K562 (cell line): ENCODE results near the gene ID1. TPM values are rescaled to one million over a fixed set of nuclear protein-coding genes. Genes with fewer than 3 reads are reported as not detected.
A peak's percentile ranks its signal among the peaks of the same experiment; 100 is the strongest.

ENCODE experiments used
- CAMTA2 ChIP-seq: fragments of 250-450 bp; sonication (Bioruptor Pico); conservative IDR thresholded peaks from 2 replicates; pipeline ENCODE4 v1.5.1; 2022
- CBFB ChIP-seq: sonication (generic); formaldehyde crosslinking; IDR thresholded peaks from 2 replicates; pipeline ENCODE4 v1.4.0; 2020; ENCODE audit warnings: mild to moderate bottlenecking, missing genetic modification reagents
- COPS2 ChIP-seq: fragments of 450-650 bp; conservative IDR thresholded peaks from 2 replicates; pipeline ENCODE4 v1.6.1; 2016; ENCODE audit warnings: mild to moderate bottlenecking, moderate library complexity
- CTCFL ChIP-seq: IDR thresholded peaks from 2 replicates; pipeline ENCODE4 v1.6.1; 2011; ENCODE audit warnings: borderline replicate concordance, low read depth, mild to moderate bottlenecking, moderate library complexity, low read length; ENCODE audit not compliant: insufficient read depth, poor library complexity, severe bottlenecking
- E2F3 ChIP-seq: fragments of 250-450 bp; sonication (Bioruptor Pico); IDR thresholded peaks from 2 replicates; pipeline ENCODE4 v1.4.0; 2020; ENCODE audit warnings: mild to moderate bottlenecking
- FOSL1 ChIP-seq: fragments of 200-800 bp; sonication (Bioruptor generic); conservative IDR thresholded peaks from 2 replicates; pipeline ENCODE4 v1.6.1; 2016; ENCODE audit warnings: missing genetic modification characterization, missing compliant biosample characterization
- FOXJ3 ChIP-seq: sonication (generic); formaldehyde crosslinking; IDR thresholded peaks from 2 replicates; pipeline ENCODE4 v1.4.0; 2020; ENCODE audit warnings: mild to moderate bottlenecking, missing genetic modification reagents
- GATAD2A ChIP-seq: fragments of 450-650 bp; IDR thresholded peaks from 2 replicates; pipeline ENCODE4 v1.6.1; 2017
- HDAC6 ChIP-seq: IDR thresholded peaks from 2 replicates; pipeline ENCODE4 v1.6.1; 2012; ENCODE audit warnings: low read depth, mild to moderate bottlenecking, control low read depth, inconsistent platforms, low read length, moderate library complexity
- KDM2B ChIP-seq: fragments of 250-450 bp; sonication (Bioruptor Pico); IDR thresholded peaks from 2 replicates; pipeline ENCODE4 v1.8.0; 2021; ENCODE audit warnings: mild to moderate bottlenecking, moderate library complexity
- KLF16 ChIP-seq: IDR thresholded peaks from 2 replicates; pipeline ENCODE4 v1.6.1; 2016; ENCODE audit warnings: antibody characterized with exemption
- PTTG1 ChIP-seq: fragments of 450-650 bp; IDR thresholded peaks from 2 replicates; pipeline ENCODE4 v1.6.1; 2016; ENCODE audit warnings: low read depth, mild to moderate bottlenecking, missing genetic modification characterization, missing compliant biosample characterization
- RBM34 ChIP-seq: fragments of 200-400 bp; formaldehyde crosslinking; IDR thresholded peaks from 2 replicates; pipeline ENCODE4 v1.6.1; 2018; ENCODE audit warnings: low read length, borderline replicate concordance; ENCODE audit not compliant: insufficient read depth
- RNF2 ChIP-seq: sonication (generic); IDR thresholded peaks from 2 replicates; pipeline ENCODE4 v1.6.1; 2016
- TEAD2 ChIP-seq: fragments of 450-650 bp; IDR thresholded peaks from 2 replicates; pipeline ENCODE4 v1.6.1; 2016; ENCODE audit warnings: missing genetic modification characterization, control low read depth, missing compliant biosample characterization
- TOE1 ChIP-seq, 2 experiments: fragments of 450-650 bp in 1 of 2; sonication (generic) in 1 of 2; formaldehyde crosslinking in 1 of 2; IDR thresholded peaks; 2 replicates each; pipeline versions ENCODE4 v1.7.1 to v1.8.0; 2016 to 2022; ENCODE audit warnings: borderline replicate concordance in 2 of 2, mild to moderate bottlenecking in 2 of 2, antibody characterized with exemption in 1 of 2, inconsistent platforms in 1 of 2, low read depth in 1 of 2, missing genetic modification reagents in 1 of 2, moderate library complexity in 1 of 2
- TRIM24 ChIP-seq, 2 experiments: fragments of 450-650 bp; IDR thresholded peaks; 2 replicates each; pipeline ENCODE4 v1.6.1; 2016
- XRCC3 ChIP-seq: fragments of 450-650 bp; IDR thresholded peaks from 2 replicates; pipeline ENCODE4 v1.6.1; 2017; ENCODE audit warnings: mild to moderate bottlenecking, moderate library complexity
- ZKSCAN1 ChIP-seq: fragments of 150-350 bp; IDR thresholded peaks from 2 replicates; pipeline ENCODE4 v1.6.1; 2016; ENCODE audit warnings: low read depth, low read length
- ZNF143 ChIP-seq: sonication (generic); formaldehyde crosslinking; IDR thresholded peaks from 2 replicates; pipeline ENCODE4 v1.9.0; 2022; ENCODE audit warnings: mild to moderate bottlenecking, missing genetic modification reagents
- ZNF277 ChIP-seq: fragments of 250-450 bp; sonication (Bioruptor Pico); IDR thresholded peaks from 2 replicates; pipeline ENCODE4 v1.8.0; 2022; ENCODE audit warnings: inconsistent platforms, mild to moderate bottlenecking, moderate library complexity, borderline replicate concordance
- ZNF280B ChIP-seq: fragments of 250-450 bp; sonication (Bioruptor Pico); IDR thresholded peaks from 2 replicates; pipeline ENCODE4 v1.5.1; 2021; ENCODE audit warnings: mild to moderate bottlenecking
- ZNF41 ChIP-seq: fragments of 250-450 bp; sonication (Bioruptor Pico); conservative IDR thresholded peaks from 2 replicates; pipeline ENCODE4 v1.4.0; 2020; ENCODE audit warnings: mild to moderate bottlenecking
- ZNF583 ChIP-seq: fragments of 250-450 bp; sonication (Bioruptor Pico); IDR thresholded peaks from 2 replicates; pipeline ENCODE4 v1.4.0; 2020
- ZZZ3 ChIP-seq: fragments of 450-650 bp; IDR thresholded peaks from 2 replicates; pipeline ENCODE4 v1.6.1; 2016; ENCODE audit warnings: antibody characterized with exemption, mild to moderate bottlenecking, moderate library complexity
- polyA plus RNA-seq, 8 experiments: library from polyadenylated mRNA; depleted of rRNA in 4 of 8; stranded (reverse) in 5 of 8; unstranded in 3 of 8; fragments of >200 nt; fragmentation: Nextera tagmentation in 2 of 8; fragmentation: Illumina TruSeq in 1 of 8; extraction: Ambion mirVana in 2 of 8; extraction: Trizol in 1 of 8; gene quantifications; 2 replicates each; pipeline versions ENCODE4 v1.2.1 to v1.2.3, GENCODE V29; 2011 to 2014; ENCODE audit warnings: inconsistent platforms in 1 of 8, missing spikeins in 1 of 8
- total RNA-seq, 7 experiments: library from RNA; depleted of rRNA in 6 of 7; stranded (reverse); fragments of >200 nt in 6 of 7; fragmentation: Illumina TruSeq in 2 of 7; extraction: Trizol in 2 of 7; gene quantifications; 2 replicates each; pipeline versions ENCODE4 v1.2.1 to v1.2.3, GENCODE V29; 2011 to 2021; ENCODE audit warnings: low replicate concordance in 1 of 7

ID1 gene
- total and polyA plus RNA-seq, 9 of the 15 experiments (the other 6 are each of a cell fraction or from before 2014, with no cell fraction given) = 1.4 to 358 (median 65.0) TPM

GRCh38 chr20:31572701-31573554 is 32.2 kb upstream of the ID1 start (continued):
- TF ChIP-seq CTCFL = no peak
- peak; percentile 63 for TF ChIP-seq KLF16
- peak; percentile 95; the same call in 1 of the 2 replicates for TF ChIP-seq CAMTA2 (CRISPR knock-in tag)
- peak; percentile 77; the same call in 1 of the 2 replicates for TF ChIP-seq TEAD2
- no peak for TF ChIP-seq XRCC3
- peak; percentile 97 for TF ChIP-seq FOSL1 (tag)
- no peak for TF ChIP-seq RBM34
- TF ChIP-seq E2F3 (CRISPR knock-in tag) = 0 out of 2 replicates have a peak, but pooled peaks have one; percentile 73
- 0 out of 2 replicates have a peak, but pooled peaks have one; percentile 14 for TF ChIP-seq ZNF143 (CRISPR knock-in tag)
- TF ChIP-seq KDM2B (CRISPR knock-in tag) = no peak
- no peak for TF ChIP-seq FOXJ3
- 0 out of 2 replicates have a peak, but pooled peaks have one; percentile 83 for TF ChIP-seq GATAD2A
- 0 out of 2 replicates have a peak, but pooled peaks have one; percentile 40 for TF ChIP-seq ZNF280B (CRISPR knock-in tag)
- TF ChIP-seq RNF2 = peak; percentile 86; the same call in 1 of the 2 replicates
- TF ChIP-seq PTTG1 (tag) = peak; percentile 66; the same call in 1 of the 2 replicates
- TF ChIP-seq CBFB (CRISPR knock-in tag) = no peak
- no peak for TF ChIP-seq COPS2
- no peak; the same call in 1 of the 2 replicates for TF ChIP-seq ZKSCAN1
- peak; percentile 79 for TF ChIP-seq ZNF583 (CRISPR knock-in tag)
- TF ChIP-seq ZZZ3 = no peak
- TF ChIP-seq ZNF41 (CRISPR knock-in tag) = 0 out of 2 replicates have a peak, but pooled peaks have one; percentile 63
- no peak for TF ChIP-seq HDAC6
- TF ChIP-seq ZNF277 (CRISPR knock-in tag) = no peak
- TF ChIP-seq TOE1 (IDR thresholded peaks at IDR 0.05; ENCODE audit: borderline replicate concordance) = peak; percentile 55; the same call in 1 of the 2 replicates
- TF ChIP-seq TOE1 (CRISPR knock-in tag; IDR thresholded peaks at IDR 0.05; ENCODE audit: borderline replicate concordance, low read depth) = no peak
- TF ChIP-seq TRIM24 (IDR thresholded peaks at IDR 0.05) = peak; percentile 75 to 82
